ENCODE results near the gene SEPTIN8. TPM values are rescaled to one million over a fixed set of nuclear protein-coding genes. Genes with fewer than 3 reads are reported as not detected.

Gene SEPTIN8
- total and polyA plus RNA-seq, 2 donors (not counting 3 experiments of a cell fraction or from before 2014, with no cell fraction given): 56.6 to 82.1 TPM

DNA sequence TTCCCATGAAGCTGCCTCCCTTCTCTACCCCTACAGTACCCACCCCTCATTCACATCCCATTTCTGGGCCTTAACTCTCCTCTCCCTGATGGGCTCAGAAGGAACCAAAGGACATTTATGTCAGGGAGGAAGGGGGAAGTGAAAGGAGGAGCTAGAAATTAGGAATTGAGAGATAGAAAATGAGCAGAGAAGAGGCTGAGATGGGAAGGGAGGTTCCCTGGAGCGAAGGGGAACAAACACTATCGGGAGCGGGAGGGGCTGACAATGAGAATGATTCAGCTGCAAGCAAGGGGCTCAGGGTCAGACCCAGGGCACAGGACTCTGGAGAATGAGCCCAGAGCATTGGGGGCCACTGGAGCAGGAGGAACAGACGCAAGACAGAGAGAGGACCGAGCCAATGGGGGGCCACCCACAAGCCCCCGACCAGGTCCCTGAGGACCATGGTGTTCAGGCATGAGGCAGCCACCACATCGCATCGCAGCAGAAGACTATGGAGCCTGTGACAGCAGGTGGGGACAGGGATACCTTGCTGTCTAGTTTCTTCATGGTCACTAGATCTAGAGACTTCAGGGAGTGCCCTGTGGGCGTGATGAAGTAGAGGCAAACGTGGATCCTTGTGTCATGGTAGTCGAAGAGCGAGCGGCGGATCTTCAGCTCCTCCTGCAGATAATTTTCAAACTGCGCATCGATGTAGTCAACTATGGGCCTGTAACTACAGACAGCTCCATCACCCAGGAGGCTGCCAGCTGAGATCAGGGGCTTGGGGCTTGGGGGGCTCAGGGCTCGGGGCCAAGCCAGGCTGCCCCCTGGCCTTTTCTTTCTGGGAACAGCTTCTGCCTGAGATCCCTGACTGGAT, 13.6 kb downstream of the SEPTIN8 start:
- no peak overlapping the region for H3K27ac ChIP-seq (ENCODE audit: insufficient read depth, low read depth, low read length)
- TF ChIP-seq POLR2AphosphoS5 (IDR thresholded peaks at IDR 0.05; ENCODE audit: insufficient read depth, low read depth, low read length) (no peak), JUN (IDR thresholded peaks at IDR 0.05; ENCODE audit: borderline replicate concordance, insufficient read depth, insufficient read length, low read depth) (no peak), MYC (IDR thresholded peaks at IDR 0.05; ENCODE audit: low read depth, low read length) (no peak), POLR2A (IDR thresholded peaks at IDR 0.05; ENCODE audit: low read depth, low read length) (no peak), EZH2 (IDR thresholded peaks at IDR 0.05; ENCODE audit: borderline replicate concordance, low read depth, low read length, severe bottlenecking) (no peak), GATA2 (IDR thresholded peaks at IDR 0.05; ENCODE audit: insufficient read depth, insufficient read length, low read depth, low read length) (no peak), FOS (IDR thresholded peaks at IDR 0.05; ENCODE audit: borderline replicate concordance, insufficient read depth, low read length) (no peak)
- TF ChIP-seq, protein P1, sequence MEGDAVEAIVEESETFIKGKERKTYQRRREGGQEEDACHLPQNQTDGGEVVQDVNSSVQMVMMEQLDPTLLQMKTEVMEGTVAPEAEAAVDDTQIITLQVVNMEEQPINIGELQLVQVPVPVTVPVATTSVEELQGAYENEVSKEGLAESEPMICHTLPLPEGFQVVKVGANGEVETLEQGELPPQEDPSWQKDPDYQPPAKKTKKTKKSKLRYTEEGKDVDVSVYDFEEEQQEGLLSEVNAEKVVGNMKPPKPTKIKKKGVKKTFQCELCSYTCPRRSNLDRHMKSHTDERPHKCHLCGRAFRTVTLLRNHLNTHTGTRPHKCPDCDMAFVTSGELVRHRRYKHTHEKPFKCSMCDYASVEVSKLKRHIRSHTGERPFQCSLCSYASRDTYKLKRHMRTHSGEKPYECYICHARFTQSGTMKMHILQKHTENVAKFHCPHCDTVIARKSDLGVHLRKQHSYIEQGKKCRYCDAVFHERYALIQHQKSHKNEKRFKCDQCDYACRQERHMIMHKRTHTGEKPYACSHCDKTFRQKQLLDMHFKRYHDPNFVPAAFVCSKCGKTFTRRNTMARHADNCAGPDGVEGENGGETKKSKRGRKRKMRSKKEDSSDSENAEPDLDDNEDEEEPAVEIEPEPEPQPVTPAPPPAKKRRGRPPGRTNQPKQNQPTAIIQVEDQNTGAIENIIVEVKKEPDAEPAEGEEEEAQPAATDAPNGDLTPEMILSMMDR (IDR thresholded peaks at IDR 0.05; ENCODE audit: extremely low read depth in 1 of 2, insufficient read depth in 1 of 2, low read depth in 1 of 2, low read length in 2 of 2): no peak
- TF ChIP-seq, protein P2, sequence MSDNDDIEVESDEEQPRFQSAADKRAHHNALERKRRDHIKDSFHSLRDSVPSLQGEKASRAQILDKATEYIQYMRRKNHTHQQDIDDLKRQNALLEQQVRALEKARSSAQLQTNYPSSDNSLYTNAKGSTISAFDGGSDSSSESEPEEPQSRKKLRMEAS (IDR thresholded peaks at IDR 0.05; ENCODE audit: insufficient read depth, insufficient read length): no peak
- H3K4me2 ChIP-seq (ENCODE audit: insufficient read depth, low read length): no peak overlapping the region
- H3K36me3 ChIP-seq (ENCODE audit: control insufficient read depth in 2 of 2, extremely low read depth in 1 of 2, insufficient read depth in 2 of 2, low read length in 2 of 2): peaks cover 6 to 32% of the 10 kb centered on the region in 2 experiments
- POLR2A ChIA-PET: no interaction called here
- H3K9me1 ChIP-seq (replicated peaks; ENCODE audit: control insufficient read depth, extremely low read depth, insufficient read depth, low read length): no peaks in the 10 kb centered on the region
- CTCF ChIA-PET: interaction anchor here (0.9 to 1.0 kb wide), 2 partner anchors 19 to 57 kb away, joined by 3 to 6 read pairs; no protein-coding TSS in a partner anchor
- no peaks in the 10 kb centered on the region for H4K20me1 ChIP-seq (replicated peaks; ENCODE audit: control insufficient read depth, extremely low read depth, insufficient read depth, low read length)
- no peaks in the 10 kb centered on the region for H3K27me3 ChIP-seq (ENCODE audit: control insufficient read depth in 2 of 2, insufficient read depth in 2 of 2, low read length in 2 of 2)
- no peak overlapping the region for H3K9ac ChIP-seq (replicated peaks; ENCODE audit: extremely low read depth, insufficient read depth, low read length)
- H2AFZ ChIP-seq (ENCODE audit: low read depth, low read length): no peak overlapping the region
- H3K9me3 ChIP-seq (replicated peaks; ENCODE audit: control insufficient read depth, insufficient read depth, low read length): no peaks in the 10 kb centered on the region
- DNase-seq (ENCODE audit: low read depth, low spot score) (no peak), FAIRE-seq (no peak)
- peaks cover 11% of the 10 kb centered on the region for H3K4me1 ChIP-seq (ENCODE audit: control insufficient read depth, extremely low read depth, insufficient read depth, low read length)
- no peak overlapping the region for H3K4me3 ChIP-seq (replicated peaks in 1 of 3; ENCODE audit: insufficient read depth in 1 of 3, low read depth in 1 of 3, low read length in 3 of 3)
- intact Hi-C loops (cut with micrococcal nuclease): no loop called here
- peaks cover 8% of the 10 kb centered on the region for H3K79me2 ChIP-seq (ENCODE audit: control insufficient read depth, insufficient read depth, low read length)
- BruUV-seq (replicated peaks): no TSS peak
- dilution Hi-C loops (cut with MboI; ENCODE audit: extremely low pct_ligation_motif_present, low sequenced_read_pairs): no loop called here

All from endothelial cell of umbilical vein (primary cell).